Measurements from ENCODE around the gene LRRC8B. TPM values are rescaled to one million over a fixed set of nuclear protein-coding genes. Genes with fewer than 3 reads are reported as not detected.

The LRRC8B gene
- total RNA-seq, 1 donor from 2014 or later = 1.2 TPM

DNA sequence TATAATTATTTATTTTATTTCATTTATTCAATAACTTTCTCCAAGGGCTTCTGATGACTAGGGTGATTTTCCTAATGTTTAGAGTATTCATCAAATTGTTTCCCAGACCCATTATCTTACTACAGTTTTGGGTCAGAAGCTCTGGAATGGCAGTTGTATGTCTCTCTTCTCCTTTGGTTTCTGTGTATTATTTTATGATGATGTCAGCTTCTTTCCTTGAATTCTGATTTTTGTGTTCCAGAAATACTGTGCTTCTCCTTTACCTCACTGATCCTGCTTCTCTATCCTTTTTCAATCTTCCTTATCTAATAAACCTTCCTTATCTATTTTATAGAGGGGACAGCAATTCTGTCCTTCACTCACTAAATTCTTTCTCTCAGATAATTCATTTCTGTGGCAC lies 48.8 kb downstream of the LRRC8B start:
- TF ChIP-seq CTCF (IDR thresholded peaks at IDR 0.05) = no peak
- Mint-ChIP-seq H3K36me3 (ENCODE audit: low read depth) (no peaks in the 10 kb centered on the region), H3K27ac (ENCODE audit: unreplicated experiment) (no peak overlapping the region), H3K9me3 (ENCODE audit: low read depth) (peaks cover 8% of the 10 kb centered on the region), H3K4me3 (ENCODE audit: unreplicated experiment) (no peak overlapping the region), H3K27me3 (ENCODE audit: low read depth) (no peaks in the 10 kb centered on the region), H3K4me1 (ENCODE audit: low read depth) (no peaks in the 10 kb centered on the region)
- no peak for DNase-seq (ENCODE audit: low spot score)

DNA sequence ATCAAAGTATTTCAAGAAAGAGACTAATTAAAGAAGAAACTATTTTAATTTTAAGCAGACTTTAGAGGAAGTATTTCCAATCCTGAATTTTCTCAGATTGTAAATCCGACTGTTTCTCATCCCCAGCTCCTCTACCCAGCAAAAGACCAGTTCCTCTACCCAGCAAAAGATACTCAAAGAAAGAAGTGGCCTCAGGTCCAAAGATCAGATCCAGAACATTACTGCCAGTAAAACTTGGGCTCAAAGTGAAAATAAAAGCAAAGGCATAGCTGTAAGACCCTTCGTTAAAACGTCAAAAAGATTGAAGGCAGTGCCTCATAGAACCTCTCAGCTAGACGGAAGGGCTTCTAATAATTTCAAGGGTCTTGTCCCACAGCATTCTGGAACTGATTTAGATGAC lies 50.0 kb downstream of the LRRC8B start:
- Mint-ChIP-seq H3K27me3 (ENCODE audit: low read depth) (no peaks in the 10 kb centered on the region), H3K36me3 (ENCODE audit: low read depth) (no peaks in the 10 kb centered on the region), H3K4me3 (ENCODE audit: unreplicated experiment) (no peak overlapping the region), H3K9me3 (ENCODE audit: low read depth) (peaks cover 8% of the 10 kb centered on the region), H3K4me1 (ENCODE audit: low read depth) (no peaks in the 10 kb centered on the region), H3K27ac (ENCODE audit: unreplicated experiment) (no peak overlapping the region)
- no peak for TF ChIP-seq CTCF (IDR thresholded peaks at IDR 0.05)
- DNase-seq (ENCODE audit: low spot score) = no peak

DNA sequence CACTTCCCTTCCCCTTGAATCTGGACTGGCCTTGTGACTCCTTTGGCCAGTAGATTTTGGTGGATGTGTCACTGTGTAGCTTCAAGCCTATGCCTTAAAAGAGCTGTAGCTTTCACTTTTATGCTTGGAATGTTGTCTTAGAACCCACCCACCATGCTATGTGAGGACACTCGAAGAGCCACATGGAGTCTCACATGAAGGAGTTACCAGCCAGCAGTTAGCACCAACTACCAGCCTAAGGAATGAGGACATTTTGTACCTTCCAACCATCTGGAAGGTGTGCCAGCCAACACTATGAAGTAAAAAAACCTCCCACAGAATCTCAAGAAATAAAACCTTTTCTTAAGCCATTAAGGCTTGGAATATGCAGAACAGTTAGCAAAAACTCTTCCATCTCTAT lies 50.6 kb downstream of the LRRC8B start:
- TF ChIP-seq CTCF (IDR thresholded peaks at IDR 0.05) = no peak
- Mint-ChIP-seq H3K27me3 (ENCODE audit: low read depth) (no peaks in the 10 kb centered on the region), H3K36me3 (ENCODE audit: low read depth) (no peaks in the 10 kb centered on the region), H3K27ac (ENCODE audit: unreplicated experiment) (no peak overlapping the region), H3K9me3 (ENCODE audit: low read depth) (peaks cover 8% of the 10 kb centered on the region), H3K4me1 (ENCODE audit: low read depth) (no peaks in the 10 kb centered on the region), H3K4me3 (ENCODE audit: unreplicated experiment) (no peak overlapping the region)
- DNase-seq (ENCODE audit: low spot score) = no peak

- Mint-ChIP-seq H3K27me3 (ENCODE audit: low read depth) (no peaks in the 10 kb centered on the region), H3K4me3 (ENCODE audit: unreplicated experiment) (no peak overlapping the region), H3K9me3 (ENCODE audit: low read depth) (peaks cover under 1% of the 10 kb centered on the region), H3K27ac (ENCODE audit: unreplicated experiment) (no peak overlapping the region), H3K36me3 (ENCODE audit: low read depth) (no peaks in the 10 kb centered on the region), H3K4me1 (ENCODE audit: low read depth) (no peaks in the 10 kb centered on the region)
- no peak for DNase-seq (ENCODE audit: low spot score)
- TF ChIP-seq CTCF (IDR thresholded peaks at IDR 0.05) = no peak
These were observed 51.4 kb downstream of the LRRC8B start for GRCh38 chr1:89576013-89576412.

DNA sequence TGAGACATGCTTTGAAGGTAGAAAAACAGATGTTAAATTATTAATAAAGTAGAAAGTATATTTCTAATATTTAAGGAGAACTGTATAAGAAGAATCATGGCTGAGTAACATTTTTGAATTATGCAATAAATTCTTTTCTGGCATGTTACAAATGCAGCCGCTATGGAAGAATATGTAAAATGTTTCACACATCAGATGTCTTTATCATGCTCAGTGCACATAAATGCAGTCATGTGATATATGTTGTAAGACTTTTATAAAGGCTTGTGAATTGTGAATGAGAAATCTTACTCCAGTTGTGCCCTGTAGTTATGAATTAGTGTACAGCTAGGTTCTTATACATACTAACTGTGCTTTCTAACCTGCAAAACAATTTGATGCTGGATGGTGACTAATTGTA lies 53.5 kb downstream of the LRRC8B start:
- no peak overlapping the region for H3K4me3 Mint-ChIP-seq (ENCODE audit: unreplicated experiment)
- H3K27ac Mint-ChIP-seq (ENCODE audit: unreplicated experiment) = no peak overlapping the region
- TF ChIP-seq CTCF (IDR thresholded peaks at IDR 0.05) = no peak
- no peaks in the 10 kb centered on the region for H3K9me3 Mint-ChIP-seq (ENCODE audit: low read depth)
- H3K36me3 Mint-ChIP-seq (ENCODE audit: low read depth) = no peaks in the 10 kb centered on the region
- no peaks in the 10 kb centered on the region for H3K27me3 Mint-ChIP-seq (ENCODE audit: low read depth)
- no peaks in the 10 kb centered on the region for H3K4me1 Mint-ChIP-seq (ENCODE audit: low read depth)
- DNase-seq (ENCODE audit: low spot score) = no peak
